Measurements from ENCODE around the gene CCNA2.

DNA sequence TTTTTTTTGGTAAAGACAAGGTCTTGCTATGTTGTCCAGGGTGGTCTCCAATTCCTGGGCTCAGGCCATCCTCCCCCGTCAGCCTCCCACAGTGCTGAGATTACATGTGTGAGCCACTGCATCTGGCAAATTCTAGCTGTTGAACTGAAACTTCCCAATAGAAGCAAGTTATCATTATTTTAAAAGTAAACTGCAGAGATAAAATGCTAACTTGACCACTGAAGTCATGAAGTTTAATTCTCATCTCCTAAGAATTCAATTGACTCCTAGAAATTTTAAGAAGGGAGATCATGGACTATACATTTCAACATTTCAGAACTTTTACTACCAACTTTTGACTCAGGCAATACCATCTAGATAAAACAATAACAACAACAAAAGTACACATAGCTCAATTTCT is 34.2 kb downstream of the CCNA2 start:
- TF ChIP-seq, protein P1, sequence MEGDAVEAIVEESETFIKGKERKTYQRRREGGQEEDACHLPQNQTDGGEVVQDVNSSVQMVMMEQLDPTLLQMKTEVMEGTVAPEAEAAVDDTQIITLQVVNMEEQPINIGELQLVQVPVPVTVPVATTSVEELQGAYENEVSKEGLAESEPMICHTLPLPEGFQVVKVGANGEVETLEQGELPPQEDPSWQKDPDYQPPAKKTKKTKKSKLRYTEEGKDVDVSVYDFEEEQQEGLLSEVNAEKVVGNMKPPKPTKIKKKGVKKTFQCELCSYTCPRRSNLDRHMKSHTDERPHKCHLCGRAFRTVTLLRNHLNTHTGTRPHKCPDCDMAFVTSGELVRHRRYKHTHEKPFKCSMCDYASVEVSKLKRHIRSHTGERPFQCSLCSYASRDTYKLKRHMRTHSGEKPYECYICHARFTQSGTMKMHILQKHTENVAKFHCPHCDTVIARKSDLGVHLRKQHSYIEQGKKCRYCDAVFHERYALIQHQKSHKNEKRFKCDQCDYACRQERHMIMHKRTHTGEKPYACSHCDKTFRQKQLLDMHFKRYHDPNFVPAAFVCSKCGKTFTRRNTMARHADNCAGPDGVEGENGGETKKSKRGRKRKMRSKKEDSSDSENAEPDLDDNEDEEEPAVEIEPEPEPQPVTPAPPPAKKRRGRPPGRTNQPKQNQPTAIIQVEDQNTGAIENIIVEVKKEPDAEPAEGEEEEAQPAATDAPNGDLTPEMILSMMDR (IDR thresholded peaks at IDR 0.05): no peak
- TF ChIP-seq POLR2A (IDR thresholded peaks at IDR 0.05) (no peak), EP300 (IDR thresholded peaks at IDR 0.05) (no peak)
